Activated T-cell treated with anti-CD3 and anti-CD28 coated beads, Interleukin-2, amount 50 U/mL, for 24 hours (primary cell): ENCODE measurements around the gene ICE2.

ENCODE experiments used
- DNase-seq: peaks from one replicate; pipeline ENCODE4 v3.0.0-alpha.2; 2020
- H3K27ac Mint-ChIP-seq: 2 replicates; pipeline ENCODE4 v1.8.0; 2020; ENCODE audit warnings: mild to moderate bottlenecking, mixed read lengths
- H3K27me3 Mint-ChIP-seq: 2 replicates; pipeline ENCODE4 v1.8.0; 2020; ENCODE audit warnings: mixed read lengths
- H3K36me3 Mint-ChIP-seq: 2 replicates; pipeline ENCODE4 v1.8.0; 2020; ENCODE audit warnings: low read depth, mixed read lengths
- H3K4me1 Mint-ChIP-seq: 2 replicates; pipeline ENCODE4 v1.8.0; 2020; ENCODE audit warnings: low read depth, mixed read lengths
- H3K4me3 Mint-ChIP-seq: 2 replicates; pipeline ENCODE4 v1.8.0; 2020; ENCODE audit warnings: mild to moderate bottlenecking, moderate library complexity, mixed read lengths
- H3K9me3 Mint-ChIP-seq: 2 replicates; pipeline ENCODE4 v1.8.0; 2020; ENCODE audit warnings: mixed read lengths

The ICE2 gene

GRCh38 chr15:60477916-60478565, 901 bp downstream of the ICE2 start:
- H3K4me1 Mint-ChIP-seq: peaks cover 57% of the 10 kb centered on the region
- no peaks in the 10 kb centered on the region for H3K27me3 Mint-ChIP-seq
- no peaks in the 10 kb centered on the region for H3K9me3 Mint-ChIP-seq
- H3K4me3 Mint-ChIP-seq: peak overlapping the region; percentile 98
- no peak for DNase-seq
- H3K27ac Mint-ChIP-seq: peak overlapping the region; percentile 99
- peaks cover 61% of the 10 kb centered on the region for H3K36me3 Mint-ChIP-seq

- Mint-ChIP-seq H3K27ac (no peak overlapping the region), H3K36me3 (peaks cover 65% of the 10 kb centered on the region), H3K27me3 (no peaks in the 10 kb centered on the region), H3K4me3 (peak overlapping the region; percentile 98), H3K4me1 (peaks cover 57% of the 10 kb centered on the region), H3K9me3 (no peaks in the 10 kb centered on the region)
- no peak for DNase-seq
Measured at GRCh38 chr15:60477164-60477563, 1.8 kb downstream of the ICE2 start.

DNA sequence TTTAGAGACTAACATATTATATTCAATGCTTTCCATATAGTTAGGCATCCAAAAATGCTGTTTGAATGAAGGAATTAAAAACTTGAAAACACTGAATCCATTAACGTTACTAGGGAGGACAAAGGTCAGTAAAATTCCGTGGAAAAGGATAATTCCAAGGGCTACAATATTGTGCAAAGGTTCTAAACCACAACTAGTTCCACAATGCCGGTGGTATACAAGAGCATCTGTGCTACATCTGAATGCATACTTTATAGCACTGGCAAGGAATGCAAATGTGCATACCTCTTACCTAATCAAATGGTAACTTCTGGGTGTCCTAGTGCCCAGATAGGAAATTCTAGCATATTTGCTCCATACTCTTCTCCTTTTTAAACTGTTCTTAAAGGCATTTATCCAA, 2.2 kb downstream of the ICE2 start:
- Mint-ChIP-seq H3K36me3 (peaks cover 64% of the 10 kb centered on the region), H3K4me1 (peaks cover 55% of the 10 kb centered on the region), H3K27ac (peak overlapping the region; percentile 13), H3K4me3 (peak overlapping the region; percentile 98), H3K27me3 (no peaks in the 10 kb centered on the region), H3K9me3 (no peaks in the 10 kb centered on the region)
- no peak for DNase-seq

DNA sequence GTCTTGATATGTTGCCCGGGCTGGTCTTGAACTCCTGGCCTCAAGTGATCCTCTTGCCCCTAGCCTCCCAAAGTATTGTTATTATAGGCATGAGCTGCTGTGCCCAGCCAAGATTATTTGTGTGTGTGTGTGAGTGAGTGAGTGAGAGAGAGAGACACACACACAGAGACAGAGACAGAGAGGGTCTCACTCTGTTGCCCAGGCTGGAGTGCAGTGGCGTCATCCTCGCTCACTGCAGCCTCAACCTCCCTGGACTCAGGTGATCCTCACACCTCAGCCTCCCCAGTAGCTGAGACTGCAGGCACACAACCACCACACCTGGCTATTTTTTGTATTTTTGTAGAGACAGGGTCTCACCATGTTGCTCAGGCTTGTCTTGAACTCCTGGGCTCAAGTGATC, 5.8 kb downstream of the ICE2 start:
- Mint-ChIP-seq H3K27ac (no peak overlapping the region), H3K4me1 (peaks cover 42% of the 10 kb centered on the region), H3K27me3 (no peaks in the 10 kb centered on the region), H3K36me3 (peaks cover 80% of the 10 kb centered on the region), H3K4me3 (no peak overlapping the region), H3K9me3 (no peaks in the 10 kb centered on the region)
- no peak for DNase-seq

DNA sequence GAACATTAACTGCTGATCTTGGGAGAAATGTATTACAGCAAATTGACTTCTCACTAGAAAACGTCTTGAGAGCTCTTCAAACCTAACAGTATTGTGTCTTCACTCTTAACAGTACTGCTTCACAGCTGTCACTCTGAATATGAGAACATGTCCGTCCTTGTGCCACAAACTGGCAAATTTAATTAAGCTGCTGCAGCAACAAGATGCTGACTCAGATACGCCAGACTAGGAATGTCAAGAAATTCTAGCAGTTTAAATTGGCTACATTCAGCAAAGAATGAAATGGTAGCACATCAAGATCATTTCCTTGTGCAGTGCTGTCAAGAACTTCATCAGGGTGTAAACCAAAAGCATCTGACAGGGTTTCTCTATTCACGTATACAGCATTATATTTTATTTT, 7.6 kb downstream of the ICE2 start:
- Mint-ChIP-seq H3K27me3 (no peaks in the 10 kb centered on the region), H3K4me1 (peaks cover 24% of the 10 kb centered on the region), H3K4me3 (no peak overlapping the region), H3K9me3 (no peaks in the 10 kb centered on the region), H3K36me3 (peaks cover 80% of the 10 kb centered on the region), H3K27ac (no peak overlapping the region)
- DNase-seq: no peak

- Mint-ChIP-seq H3K4me3 (no peak overlapping the region), H3K27ac (no peak overlapping the region), H3K9me3 (no peaks in the 10 kb centered on the region), H3K4me1 (peaks cover 18% of the 10 kb centered on the region), H3K27me3 (no peaks in the 10 kb centered on the region), H3K36me3 (peaks cover 81% of the 10 kb centered on the region)
- DNase-seq: no peak
Measured at GRCh38 chr15:60469893-60470641, 8.9 kb downstream of the ICE2 start.

DNA sequence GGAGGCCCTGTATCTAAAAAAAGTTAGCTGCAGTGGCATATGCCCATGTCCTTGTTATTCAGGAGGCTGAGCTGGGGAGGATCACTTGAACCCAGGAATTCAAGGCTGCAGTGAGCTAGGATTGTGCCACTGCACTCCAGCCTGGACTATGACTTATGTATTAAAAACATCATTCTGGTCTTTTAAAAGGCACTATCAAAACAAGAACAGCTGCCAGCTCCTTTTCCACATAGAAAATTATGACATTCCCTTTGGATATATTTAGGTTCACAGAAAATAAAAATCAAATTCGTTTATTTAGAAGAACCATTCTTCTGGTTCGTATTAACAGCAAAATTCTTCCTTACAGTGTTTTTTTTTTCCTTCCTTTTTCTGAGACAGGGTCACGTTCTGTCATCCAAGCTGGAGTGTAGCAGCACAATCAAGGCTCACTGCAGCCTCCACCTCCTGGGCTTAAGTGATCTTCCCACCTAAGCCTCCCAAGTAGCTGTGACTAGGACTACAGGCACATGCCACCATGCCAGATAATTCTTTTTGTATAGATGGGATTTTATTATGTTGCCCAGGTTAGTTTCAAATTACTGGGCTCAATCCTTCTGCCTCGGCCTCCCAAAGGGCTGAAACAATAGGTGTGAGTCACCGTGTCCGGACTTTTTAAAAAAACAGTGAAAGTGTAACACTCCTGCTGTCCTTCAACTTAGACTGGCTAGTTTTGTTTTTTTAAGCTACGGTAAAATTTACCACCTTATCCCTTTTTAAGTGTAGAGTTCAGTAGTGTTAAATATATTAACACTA, 13.9 kb downstream of the ICE2 start:
- peak overlapping the region; percentile 55 for H3K27ac Mint-ChIP-seq
- no peaks in the 10 kb centered on the region for H3K9me3 Mint-ChIP-seq
- H3K4me1 Mint-ChIP-seq: peaks cover 8% of the 10 kb centered on the region
- H3K27me3 Mint-ChIP-seq: no peaks in the 10 kb centered on the region
- no peak overlapping the region for H3K4me3 Mint-ChIP-seq
- peaks cover 83% of the 10 kb centered on the region for H3K36me3 Mint-ChIP-seq
- DNase-seq: no peak

DNA sequence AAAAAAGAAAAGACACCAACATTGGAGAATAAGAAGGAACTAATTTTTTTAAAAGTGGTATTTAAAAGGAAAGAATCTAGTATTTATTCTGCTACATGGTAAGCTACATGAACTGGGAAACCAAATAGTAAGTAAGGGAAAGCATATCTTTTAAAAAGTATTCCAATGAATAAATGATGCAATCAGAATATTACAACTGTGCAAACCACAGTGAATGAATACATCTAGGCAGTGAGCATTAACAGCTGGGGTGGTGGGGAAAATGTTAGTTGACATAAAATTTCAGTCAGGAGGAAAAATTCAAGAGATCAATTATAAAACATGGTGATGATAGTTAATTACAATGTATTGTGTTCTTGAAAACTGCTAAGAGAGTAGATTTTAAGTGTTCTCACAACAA, 16.9 kb downstream of the ICE2 start:
- no peaks in the 10 kb centered on the region for H3K9me3 Mint-ChIP-seq
- no peaks in the 10 kb centered on the region for H3K27me3 Mint-ChIP-seq
- peaks cover 5% of the 10 kb centered on the region for H3K4me1 Mint-ChIP-seq
- H3K36me3 Mint-ChIP-seq: peaks cover 57% of the 10 kb centered on the region
- H3K27ac Mint-ChIP-seq: no peak overlapping the region
- no peak for DNase-seq
- H3K4me3 Mint-ChIP-seq: no peak overlapping the region

DNA sequence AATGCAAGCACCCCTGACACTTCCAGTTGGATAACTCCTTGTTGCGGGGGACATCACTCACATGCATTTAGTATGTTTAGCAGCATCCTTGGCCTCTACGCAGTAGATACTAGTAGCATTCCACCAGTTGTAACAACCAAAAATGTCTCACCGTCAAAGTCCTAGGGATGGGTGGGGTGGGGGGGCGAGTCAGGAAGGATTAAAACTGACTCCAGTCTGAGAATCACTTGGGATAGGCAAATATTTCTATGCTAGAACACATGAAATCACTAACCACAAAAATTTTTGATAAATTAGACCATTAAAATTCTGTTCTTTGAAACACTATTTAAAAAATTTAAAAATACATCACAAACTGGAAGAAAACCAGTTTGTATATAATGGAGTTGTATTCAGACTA, 18.0 kb downstream of the ICE2 start:
- H3K9me3 Mint-ChIP-seq: no peaks in the 10 kb centered on the region
- DNase-seq: no peak
- H3K27ac Mint-ChIP-seq: no peak overlapping the region
- H3K4me1 Mint-ChIP-seq: peaks cover 5% of the 10 kb centered on the region
- no peaks in the 10 kb centered on the region for H3K27me3 Mint-ChIP-seq
- peaks cover 53% of the 10 kb centered on the region for H3K36me3 Mint-ChIP-seq
- no peak overlapping the region for H3K4me3 Mint-ChIP-seq

DNA sequence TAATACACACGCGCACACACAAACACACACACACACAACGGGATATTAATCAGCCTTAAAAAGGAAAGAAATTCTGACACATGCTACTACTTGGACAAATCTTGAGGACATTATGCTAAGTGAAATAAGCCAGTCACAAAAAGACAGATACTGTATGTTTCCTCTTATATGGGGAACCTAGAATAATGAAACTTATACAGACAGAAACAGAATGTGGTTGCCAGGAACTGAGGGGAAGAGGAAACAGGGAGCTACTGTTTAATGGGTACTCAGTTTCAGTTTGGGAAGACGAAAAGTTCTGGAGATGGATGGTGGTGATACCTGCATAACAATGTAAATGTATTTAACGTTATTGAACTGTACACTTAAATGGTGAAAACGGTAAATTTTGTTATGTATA, 20.2 kb downstream of the ICE2 start:
- H3K27me3 Mint-ChIP-seq: no peaks in the 10 kb centered on the region
- no peak overlapping the region for H3K4me3 Mint-ChIP-seq
- no peak for DNase-seq
- H3K36me3 Mint-ChIP-seq: peaks cover 53% of the 10 kb centered on the region
- H3K9me3 Mint-ChIP-seq: no peaks in the 10 kb centered on the region
- H3K27ac Mint-ChIP-seq: no peak overlapping the region
- H3K4me1 Mint-ChIP-seq: peaks cover 5% of the 10 kb centered on the region

DNA sequence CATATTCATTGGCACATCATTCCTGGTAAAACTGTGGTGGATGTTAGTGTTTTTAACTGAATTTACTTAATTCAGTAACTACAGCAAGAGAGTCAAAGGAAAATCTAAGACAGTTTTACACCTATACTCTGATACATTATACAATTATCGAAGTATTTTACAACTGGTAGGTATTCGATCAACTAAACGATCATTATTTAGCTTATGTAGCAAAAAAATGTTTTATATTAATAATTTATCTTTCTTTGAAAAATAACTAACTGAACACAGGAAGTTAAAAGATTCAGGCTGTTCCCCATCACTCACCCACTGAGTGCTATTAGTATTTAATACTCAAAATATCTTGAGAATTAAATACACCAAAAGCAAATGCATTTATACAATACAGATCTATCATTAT, 21.0 kb downstream of the ICE2 start:
- H3K27ac Mint-ChIP-seq: no peak overlapping the region
- no peak overlapping the region for H3K4me3 Mint-ChIP-seq
- H3K36me3 Mint-ChIP-seq: peaks cover 54% of the 10 kb centered on the region
- H3K27me3 Mint-ChIP-seq: no peaks in the 10 kb centered on the region
- DNase-seq: no peak
- no peaks in the 10 kb centered on the region for H3K9me3 Mint-ChIP-seq
- peaks cover 5% of the 10 kb centered on the region for H3K4me1 Mint-ChIP-seq

DNA sequence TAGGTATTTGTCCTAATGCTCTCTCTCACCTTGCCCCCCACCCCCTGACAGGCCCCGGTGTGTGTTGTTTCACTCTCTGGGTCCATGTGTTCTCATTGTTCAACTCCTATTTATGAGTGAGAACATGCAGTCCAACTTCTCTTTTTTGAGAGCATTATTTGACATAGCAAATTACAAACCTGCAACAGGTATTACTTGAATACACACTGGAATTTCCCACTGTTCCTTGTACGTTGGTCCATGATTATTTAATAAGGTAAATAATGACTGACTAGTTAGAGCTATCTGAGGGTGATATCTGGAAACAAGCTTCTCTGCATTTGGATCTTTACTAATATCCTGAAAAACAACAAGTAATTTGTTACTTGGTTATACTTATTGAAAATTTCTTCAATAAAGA, 24.1 kb downstream of the ICE2 start:
- no peak for DNase-seq
- Mint-ChIP-seq H3K4me3 (no peak overlapping the region), H3K36me3 (peaks cover 61% of the 10 kb centered on the region), H3K27ac (no peak overlapping the region), H3K27me3 (no peaks in the 10 kb centered on the region), H3K9me3 (no peaks in the 10 kb centered on the region), H3K4me1 (no peaks in the 10 kb centered on the region)

GRCh38 chr15:60448668-60449360, 30.1 kb downstream of the ICE2 start:
- H3K36me3 Mint-ChIP-seq: peaks cover 86% of the 10 kb centered on the region
- H3K27ac Mint-ChIP-seq: no peak overlapping the region
- no peak for DNase-seq

GRCh38 chr15:60444289-60444912, 34.5 kb downstream of the ICE2 start:
- DNase-seq: no peak
- Mint-ChIP-seq H3K4me3 (no peak overlapping the region), H3K4me1 (no peaks in the 10 kb centered on the region), H3K27me3 (no peaks in the 10 kb centered on the region), H3K36me3 (peaks cover 78% of the 10 kb centered on the region), H3K27ac (no peak overlapping the region), H3K9me3 (no peaks in the 10 kb centered on the region)

More at GRCh38 chr15:60448668-60449360, 30.1 kb downstream of the ICE2 start:
- Mint-ChIP-seq H3K4me3 (no peak overlapping the region), H3K27me3 (no peaks in the 10 kb centered on the region), H3K9me3 (no peaks in the 10 kb centered on the region), H3K4me1 (no peaks in the 10 kb centered on the region)
